Peyer's patch (tissue), 4 donors: ENCODE measurements around the gene GDNF. TPM values are rescaled to one million over a fixed set of nuclear protein-coding genes. Genes with fewer than 3 reads are reported as not detected.

Source experiments
- DNase-seq, 3 donors: peaks; one replicate each; pipeline ENCODE4 v3.0.0-alpha.2; 2017 to 2019
- H3K27ac ChIP-seq, 4 donors: fragments of 200-600 bp; sonication (generic); one replicate each; pipeline ENCODE4 v1.5.1; 2016 to 2019
- H3K27me3 ChIP-seq, 2 donors: fragments of 200-600 bp; sonication (generic); one replicate each; pipeline ENCODE4 v1.5.1; 2019
- H3K36me3 ChIP-seq, 3 donors: fragments of 200-600 bp; sonication (generic); one replicate each; pipeline ENCODE4 v1.5.1; 2016 to 2019
- H3K4me1 ChIP-seq, 4 donors: fragments of 200-600 bp; sonication (generic); one replicate each; pipeline ENCODE4 v1.5.1; 2016 to 2019
- H3K4me3 ChIP-seq, 4 donors: fragments of 200-600 bp; sonication (generic); 1 replicate in 3 of 4; 2 replicates in 1 of 4; pipeline ENCODE4 v1.5.1; 2016 to 2019; ENCODE audit warnings: mild to moderate bottlenecking in 1 of 4
- H3K9me3 ChIP-seq, 4 donors: fragments of 200-600 bp; sonication (generic); one replicate each; pipeline ENCODE4 v1.5.1; 2016 to 2019; ENCODE audit warnings: mild to moderate bottlenecking in 1 of 4
- POLR2A ChIP-seq, 2 donors: fragments of 450-650 bp; IDR thresholded peaks; one replicate each; pipeline ENCODE4 v1.5.1; 2017; ENCODE audit warnings: antibody characterized with exemption in 2 of 2, mild to moderate bottlenecking in 2 of 2, moderate library complexity in 2 of 2
- total RNA-seq, 4 donors: library from RNA; depleted of rRNA; stranded (reverse); fragments of >200 nt; gene quantifications; one replicate each; pipeline ENCODE4 v1.1.0, GENCODE V29; 2016
- TF ChIP-seq, protein P1 (sequence below), 6 experiments: fragments of 450-650 bp in 4 of 6; fragments of 200-600 bp in 2 of 6; sonication (generic) in 1 of 6; IDR thresholded peaks; one replicate each; pipeline ENCODE4 v1.5.1; 2017 to 2019; ENCODE audit warnings: antibody characterized with exemption in 6 of 6, mild to moderate bottlenecking in 3 of 6, moderate library complexity in 1 of 6

The GDNF gene
- total RNA-seq, 4 donors from 2014 or later = 1.5 to 8.3 TPM; not detected in 2

DNA sequence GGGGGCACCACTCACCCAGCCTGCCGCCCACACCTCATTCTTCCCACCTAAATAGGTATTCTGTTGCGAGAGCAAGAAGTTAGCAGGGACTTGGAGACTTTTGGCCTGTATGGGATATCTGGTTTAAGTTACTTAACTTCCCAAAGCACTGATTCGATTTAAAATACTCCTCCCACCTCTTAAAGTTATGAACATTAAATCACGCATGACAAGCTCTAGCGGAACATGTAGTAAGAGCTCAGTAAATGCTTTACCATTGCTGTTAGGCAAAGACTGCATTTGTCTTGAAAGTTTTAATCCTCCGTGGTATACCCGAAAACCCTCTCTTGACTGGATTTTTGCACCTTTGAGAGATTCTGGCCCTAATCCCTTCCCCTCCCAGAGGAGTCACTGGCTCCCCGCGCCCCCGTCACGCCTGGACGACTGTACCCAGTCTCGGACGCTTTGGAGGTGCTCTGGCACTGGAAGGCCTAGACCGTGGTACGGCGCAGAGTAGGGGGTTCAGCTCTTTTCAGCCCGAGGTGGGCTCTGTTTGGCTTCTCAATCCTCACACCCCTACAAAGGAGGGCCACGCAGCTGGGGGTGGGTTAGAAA, 4.4 kb downstream of the GDNF start:
- peaks cover 0 to 30% (median 2%) of the 10 kb centered on the region in 4 donors for H3K4me1 ChIP-seq
- no peak for DNase-seq
- peak overlapping the region in 1 of 4 donors; percentile 36 for H3K4me3 ChIP-seq
- TF ChIP-seq POLR2A (IDR thresholded peaks at IDR 0.05) = no peak
- TF ChIP-seq, protein P1, sequence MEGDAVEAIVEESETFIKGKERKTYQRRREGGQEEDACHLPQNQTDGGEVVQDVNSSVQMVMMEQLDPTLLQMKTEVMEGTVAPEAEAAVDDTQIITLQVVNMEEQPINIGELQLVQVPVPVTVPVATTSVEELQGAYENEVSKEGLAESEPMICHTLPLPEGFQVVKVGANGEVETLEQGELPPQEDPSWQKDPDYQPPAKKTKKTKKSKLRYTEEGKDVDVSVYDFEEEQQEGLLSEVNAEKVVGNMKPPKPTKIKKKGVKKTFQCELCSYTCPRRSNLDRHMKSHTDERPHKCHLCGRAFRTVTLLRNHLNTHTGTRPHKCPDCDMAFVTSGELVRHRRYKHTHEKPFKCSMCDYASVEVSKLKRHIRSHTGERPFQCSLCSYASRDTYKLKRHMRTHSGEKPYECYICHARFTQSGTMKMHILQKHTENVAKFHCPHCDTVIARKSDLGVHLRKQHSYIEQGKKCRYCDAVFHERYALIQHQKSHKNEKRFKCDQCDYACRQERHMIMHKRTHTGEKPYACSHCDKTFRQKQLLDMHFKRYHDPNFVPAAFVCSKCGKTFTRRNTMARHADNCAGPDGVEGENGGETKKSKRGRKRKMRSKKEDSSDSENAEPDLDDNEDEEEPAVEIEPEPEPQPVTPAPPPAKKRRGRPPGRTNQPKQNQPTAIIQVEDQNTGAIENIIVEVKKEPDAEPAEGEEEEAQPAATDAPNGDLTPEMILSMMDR (IDR thresholded peaks at IDR 0.05) = no peak
- no peaks in the 10 kb centered on the region for H3K9me3 ChIP-seq
- H3K27me3 ChIP-seq = peaks cover 0 to 31% of the 10 kb centered on the region in 2 donors
- peak overlapping the region in 2 of 4 donors; percentile 35 to 76 for H3K27ac ChIP-seq
- H3K36me3 ChIP-seq = no peaks in the 10 kb centered on the region

DNA sequence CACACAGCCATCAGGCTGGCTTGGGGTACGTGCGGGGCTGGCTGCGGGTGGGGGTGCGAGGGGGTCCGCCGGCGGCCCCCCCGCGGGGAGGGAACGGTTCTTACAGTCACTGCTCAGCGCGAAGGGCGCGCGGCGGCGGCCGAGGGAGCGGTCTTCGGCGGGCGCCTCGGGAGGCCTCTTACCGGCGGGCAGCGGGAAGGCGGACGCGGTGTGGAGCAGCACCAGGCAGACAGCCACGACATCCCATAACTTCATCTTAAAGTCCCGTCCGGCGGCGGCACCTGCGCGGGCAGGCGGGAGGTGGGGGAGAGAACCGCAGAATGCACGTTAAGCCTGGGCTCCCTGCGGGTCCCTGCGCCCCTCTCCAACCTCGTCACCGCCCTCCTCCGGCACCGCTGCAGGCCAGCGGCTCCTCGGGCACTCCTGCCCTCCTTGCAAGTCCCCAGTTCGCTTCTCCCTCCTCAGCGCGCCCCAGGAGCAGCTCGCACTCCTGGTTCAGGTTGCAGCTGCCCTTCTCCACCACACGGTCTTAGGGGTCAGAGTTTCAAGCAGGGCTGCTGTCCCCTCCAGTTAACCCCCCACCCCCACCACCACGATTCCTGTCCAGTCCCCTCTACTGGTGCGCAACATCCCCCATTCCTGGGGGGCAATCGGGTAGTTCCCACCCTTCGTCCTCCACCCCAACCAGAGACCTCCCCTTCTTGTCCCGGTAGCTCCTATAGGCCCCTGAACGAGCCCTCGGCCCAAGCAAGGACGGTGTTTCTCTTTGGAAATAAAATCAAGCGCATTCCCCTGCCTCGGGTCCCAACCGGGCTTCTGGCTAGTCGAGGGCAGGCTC, 5.1 kb downstream of the GDNF start:
- H3K4me1 ChIP-seq = peaks cover 0 to 24% (median 2%) of the 10 kb centered on the region in 4 donors
- H3K27me3 ChIP-seq = peaks cover 0 to 24% of the 10 kb centered on the region in 2 donors
- TF ChIP-seq, protein P1 (IDR thresholded peaks at IDR 0.05) = no peak
- TF ChIP-seq POLR2A (IDR thresholded peaks at IDR 0.05) = no peak
- peak overlapping the region in 2 of 4 donors; percentile 35 to 76 for H3K27ac ChIP-seq
- no peaks in the 10 kb centered on the region for H3K36me3 ChIP-seq
- DNase-seq = no peak
- peak overlapping the region in 1 of 4 donors; percentile 36 for H3K4me3 ChIP-seq
- H3K9me3 ChIP-seq = no peaks in the 10 kb centered on the region

DNA sequence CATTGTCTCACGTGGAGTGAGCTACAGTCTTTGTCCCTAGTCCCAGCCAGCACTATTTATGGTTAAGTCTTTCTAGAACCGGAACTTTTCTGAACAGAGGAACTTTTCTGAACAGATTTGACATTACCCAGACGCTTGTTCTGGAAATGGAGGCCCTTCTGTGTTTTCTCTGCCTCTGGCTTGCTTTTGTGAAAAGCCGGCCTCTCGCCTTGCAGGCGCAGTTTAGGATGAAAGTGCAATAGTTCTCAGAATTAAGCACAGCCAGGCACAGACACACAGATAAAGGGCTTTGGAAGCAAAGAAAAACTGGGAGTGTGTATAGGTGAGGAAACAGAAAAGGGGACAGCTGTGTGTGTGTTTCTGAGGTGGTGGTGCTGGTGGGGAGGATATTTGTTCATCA, 5.9 kb downstream of the GDNF start:
- DNase-seq = no peak
- Histone ChIP-seq H3K36me3 (no peaks in the 10 kb centered on the region), H3K27me3 (peaks cover 0 to 20% of the 10 kb centered on the region in 2 donors), H3K4me3 (peak overlapping the region in 1 of 4 donors; percentile 36), H3K27ac (peak overlapping the region in 1 of 4 donors; percentile 76), H3K9me3 (no peaks in the 10 kb centered on the region), H3K4me1 (peaks cover 0 to 19% (median 2%) of the 10 kb centered on the region in 4 donors)
- no peak for TF ChIP-seq POLR2A (IDR thresholded peaks at IDR 0.05)
- TF ChIP-seq, protein P1 (IDR thresholded peaks at IDR 0.05) = no peak

DNA sequence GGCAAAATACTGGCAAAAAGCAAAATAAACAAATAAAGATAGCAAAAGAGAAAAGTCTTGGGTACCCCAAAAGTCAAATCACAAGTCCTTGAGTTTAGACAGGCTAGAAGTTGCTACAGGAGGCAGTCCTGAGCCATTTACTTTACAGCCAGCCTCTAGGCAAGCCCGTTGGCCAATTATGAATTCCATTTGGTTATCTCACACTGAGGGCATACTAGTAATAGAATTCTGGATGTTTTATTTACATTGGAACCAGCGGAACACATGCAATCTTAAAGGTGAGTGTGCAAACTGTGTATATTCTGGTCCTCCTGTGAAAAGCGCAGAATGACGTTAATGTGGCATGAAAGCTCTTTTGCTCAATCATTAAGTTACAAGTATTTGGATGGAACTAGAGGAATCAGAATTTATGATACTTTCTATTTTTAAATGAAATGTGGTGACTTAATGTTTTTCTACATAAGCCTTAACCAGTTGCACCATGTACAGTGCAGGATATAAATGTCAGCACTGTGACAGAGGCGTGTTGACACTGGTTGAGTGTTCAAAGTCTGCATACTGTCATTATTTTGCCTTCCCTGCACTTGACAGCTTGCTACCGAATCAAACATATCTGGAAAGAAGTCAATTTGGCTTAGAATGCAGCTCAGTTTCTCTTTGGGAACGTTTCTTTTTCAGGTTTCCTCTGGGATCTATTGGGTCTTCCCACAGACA, 7.9 kb downstream of the GDNF start:
- Histone ChIP-seq H3K4me3 (no peak overlapping the region), H3K4me1 (peaks cover 0 to 5% (median 1%) of the 10 kb centered on the region in 4 donors), H3K27ac (no peak overlapping the region), H3K27me3 (peaks cover 0 to 6% of the 10 kb centered on the region in 2 donors), H3K36me3 (no peaks in the 10 kb centered on the region), H3K9me3 (no peaks in the 10 kb centered on the region)
- TF ChIP-seq, protein P1 (IDR thresholded peaks at IDR 0.05) = no peak
- no peak for TF ChIP-seq POLR2A (IDR thresholded peaks at IDR 0.05)
- no peak for DNase-seq

DNA sequence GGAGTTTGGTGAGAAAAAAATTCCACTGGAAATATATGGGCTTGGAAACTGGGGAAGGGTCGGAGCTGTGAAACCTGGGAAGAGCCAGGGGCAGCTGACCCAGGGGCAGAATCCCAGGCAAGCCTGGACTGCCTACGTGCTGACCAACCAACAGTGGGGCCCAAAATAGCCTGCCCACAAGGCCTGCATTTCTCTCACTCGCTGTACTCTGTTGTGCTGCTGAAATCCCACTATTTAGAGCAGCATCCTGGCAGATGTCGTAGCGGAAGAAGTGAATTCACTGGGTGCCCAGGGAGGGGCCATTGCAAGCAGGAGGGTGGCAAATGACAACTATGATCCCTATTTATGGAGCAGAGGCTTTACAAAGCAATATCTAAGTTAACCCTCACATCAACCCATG, 9.5 kb downstream of the GDNF start:
- Histone ChIP-seq H3K27me3 (peaks cover 0 to 5% of the 10 kb centered on the region in 2 donors), H3K27ac (no peak overlapping the region), H3K4me3 (no peak overlapping the region), H3K4me1 (no peaks in the 10 kb centered on the region), H3K36me3 (no peaks in the 10 kb centered on the region), H3K9me3 (no peaks in the 10 kb centered on the region)
- no peak for DNase-seq
- TF ChIP-seq POLR2A (IDR thresholded peaks at IDR 0.05) = no peak
- TF ChIP-seq, protein P1 (IDR thresholded peaks at IDR 0.05) = no peak
